ENCODE measurements around the gene LRRC36.

LRRC36 gene

DNA sequence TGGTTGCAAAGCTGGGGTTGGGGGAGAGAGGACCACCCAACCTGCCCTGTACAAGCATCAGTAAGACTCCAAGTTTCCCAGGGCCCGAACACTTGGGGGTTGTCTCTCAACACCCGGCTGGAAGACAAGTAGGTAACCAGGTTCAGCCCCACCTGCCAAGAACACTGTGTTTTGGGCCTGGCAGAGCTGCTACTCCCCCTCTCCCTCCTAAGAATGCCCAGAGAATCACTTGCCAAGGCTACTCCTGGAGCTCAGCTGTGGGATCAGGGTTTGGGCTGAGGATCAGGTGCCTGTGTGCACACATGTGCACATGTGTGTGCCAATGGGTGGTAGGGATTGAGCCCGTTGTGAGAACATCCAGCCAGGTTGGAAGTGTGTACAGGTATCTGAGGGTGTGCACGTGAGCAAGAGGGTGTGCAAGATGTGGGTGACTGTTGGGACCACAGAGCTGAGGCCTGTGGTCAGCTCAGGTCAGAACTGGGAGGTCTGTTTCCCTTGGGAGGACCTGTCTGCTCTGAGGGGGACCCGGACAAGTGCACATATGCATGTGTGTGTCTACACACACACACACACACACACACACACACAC, 106.6 kb downstream of the LRRC36 start:
- no peak for TF ChIP-seq GATA2 (IDR thresholded peaks at IDR 0.05; ENCODE audit: low read depth, low read length)
- no peak for TF ChIP-seq GATA3 (IDR thresholded peaks at IDR 0.05; ENCODE audit: low read depth, low read length)
